ENCODE results near the gene RIN3.
"Not testable (repeated sequence)": the region's sequence is repeated elsewhere in the genome, so short reads cannot be mapped to it uniquely, and the experiment has no call there.

The RIN3 gene

DNA sequence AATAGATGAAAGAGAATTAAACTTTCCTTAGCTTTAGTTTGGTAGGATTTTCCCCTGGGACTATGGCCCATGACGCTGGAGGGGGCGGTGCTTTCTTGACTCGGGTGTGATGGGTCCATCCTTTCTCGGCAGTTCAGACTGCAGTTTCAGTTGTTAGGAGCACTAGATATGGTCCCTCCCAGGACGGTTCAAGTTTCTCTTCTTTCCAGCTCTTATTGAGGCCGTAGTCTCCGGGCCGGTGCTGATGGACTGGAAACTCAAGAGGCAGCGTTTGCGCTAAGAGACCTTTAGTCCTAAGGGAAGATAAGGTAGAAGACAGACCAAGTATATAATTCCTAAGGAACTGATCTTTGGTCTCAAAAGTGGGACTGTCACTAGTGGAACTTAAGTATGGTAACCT lies 111.2 kb downstream of the RIN3 start:
- DNase-seq (ENCODE audit: low read depth in 2 of 2) = no peak

DNA sequence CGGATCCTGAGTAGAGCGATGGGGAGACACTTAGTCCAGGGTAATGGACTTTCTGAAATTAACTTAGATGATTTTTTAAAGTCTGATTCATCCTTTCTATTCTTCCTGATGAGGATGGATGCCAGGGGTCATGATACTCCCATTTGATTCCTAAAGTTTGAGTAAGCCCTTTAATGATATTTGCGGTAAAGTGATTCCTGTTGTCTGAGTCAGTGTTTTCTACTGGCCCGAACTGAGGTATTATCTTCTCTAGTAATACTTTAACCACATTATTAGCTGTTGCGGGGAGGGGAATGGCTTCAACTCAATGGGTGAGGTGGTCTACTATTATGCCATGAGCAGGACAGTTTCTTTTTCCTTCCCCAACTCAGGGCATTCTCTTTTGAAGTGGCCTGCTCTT lies 111.6 kb downstream of the RIN3 start:
- peak; percentile 95 for DNase-seq (ENCODE audit: low read depth in 2 of 2)

DNA sequence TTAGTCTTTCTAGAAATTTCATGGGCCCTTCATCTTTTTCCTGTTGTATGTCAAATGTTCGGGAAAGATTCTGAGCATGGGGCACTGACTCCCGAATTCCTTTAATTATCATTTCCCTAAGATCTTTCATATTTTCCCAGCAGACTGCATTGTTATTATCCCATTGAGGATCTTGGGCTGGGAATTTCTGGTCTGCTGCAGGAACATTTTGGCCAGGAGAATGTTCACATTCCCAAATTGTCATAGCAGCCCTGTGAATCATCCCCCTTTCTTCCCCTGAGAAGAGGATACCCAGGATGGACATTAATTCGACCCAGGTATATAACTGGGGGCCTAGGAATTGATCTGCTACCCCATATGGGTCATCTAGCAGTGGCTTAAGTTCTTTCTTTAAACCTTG lies 112.5 kb downstream of the RIN3 start:
- no peak for DNase-seq (ENCODE audit: low read depth in 2 of 2)

DNA sequence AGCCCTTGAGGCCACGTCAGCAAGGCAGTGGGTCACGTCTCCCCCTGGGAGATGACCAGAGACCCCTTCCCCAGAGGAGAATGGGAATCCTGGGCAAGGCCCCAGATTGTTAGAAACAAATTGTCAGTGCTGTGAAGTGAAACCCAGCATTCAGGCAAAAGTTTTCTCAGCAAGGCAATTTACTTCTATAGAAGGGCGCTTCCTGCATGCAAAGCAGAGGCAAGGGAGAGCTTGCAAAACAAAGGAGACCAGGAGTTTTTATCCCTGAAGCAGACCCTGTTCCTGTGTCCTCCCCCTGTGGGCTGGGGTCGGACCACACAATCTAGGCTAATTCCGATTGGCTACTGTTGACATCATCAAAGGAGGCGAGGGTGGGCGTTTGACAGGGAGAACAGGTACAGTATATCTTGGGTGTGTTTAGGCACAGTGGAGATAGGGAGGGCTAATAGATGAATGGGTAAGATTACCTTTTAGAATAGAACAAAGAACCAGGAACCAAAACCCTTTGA lies 114.2 kb downstream of the RIN3 start:
- DNase-seq (ENCODE audit: low read depth in 2 of 2) = no peak

DNA sequence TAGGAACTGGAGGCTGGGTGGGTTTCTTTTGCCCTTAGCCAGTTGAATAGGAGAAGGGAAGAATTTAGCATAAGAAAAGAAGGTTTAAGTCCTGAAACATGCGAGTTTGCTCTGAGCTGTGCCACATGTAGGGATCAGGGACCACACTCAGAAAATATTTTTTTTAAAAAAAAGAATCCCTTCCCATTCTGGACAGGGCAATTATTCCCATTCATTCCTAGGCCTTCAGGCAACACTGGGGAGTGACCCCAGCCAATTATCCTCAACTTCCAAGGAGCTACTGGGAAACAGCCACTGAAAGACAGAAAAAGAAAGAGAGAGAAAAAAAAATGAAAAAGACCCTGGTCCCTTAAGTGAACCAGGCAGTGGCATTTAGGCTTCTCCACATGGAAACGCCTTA lies 115.1 kb downstream of the RIN3 start:
- no peak for DNase-seq (ENCODE audit: low read depth in 2 of 2)

DNA sequence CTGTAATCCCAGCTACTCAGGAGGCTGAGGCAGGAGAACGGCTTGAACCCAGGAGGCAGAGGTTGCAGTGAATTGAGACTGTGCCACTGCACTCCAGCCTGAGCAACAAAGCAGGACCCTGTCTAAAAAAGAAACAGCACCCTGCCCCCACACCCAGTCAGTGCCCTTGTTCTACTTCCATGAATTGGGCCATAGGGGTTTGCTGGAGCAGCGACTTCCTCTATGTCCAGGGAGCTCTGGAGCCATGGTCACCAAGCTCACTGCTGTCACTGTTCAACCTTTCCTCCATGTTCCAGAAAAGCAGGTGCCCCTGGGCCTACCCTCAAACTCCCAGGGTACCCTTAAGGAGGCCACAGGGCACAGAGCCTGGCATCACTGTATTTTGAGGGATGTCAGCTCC lies 116.8 kb downstream of the RIN3 start:
- DNase-seq (ENCODE audit: low read depth in 2 of 2) = no peak

DNA sequence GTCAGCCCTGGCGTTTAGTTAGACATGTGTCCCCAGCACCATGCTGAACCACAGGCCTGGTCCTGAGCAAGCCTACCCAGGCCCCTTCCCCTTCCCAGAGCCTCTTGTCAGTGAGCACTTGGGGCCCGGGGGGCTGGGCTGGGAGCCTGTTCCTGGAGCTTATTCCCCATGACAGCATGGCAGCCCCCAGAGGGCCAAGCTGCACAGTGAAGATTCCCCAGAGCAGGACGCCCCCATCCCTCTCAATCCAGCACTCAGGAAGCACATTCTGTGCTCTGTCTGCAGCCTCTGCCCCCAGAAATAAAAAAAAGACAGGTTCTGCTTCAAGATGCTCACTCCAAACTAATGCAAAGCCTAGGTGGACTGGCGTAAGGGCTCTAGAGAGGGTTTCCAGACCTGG lies 117.5 kb downstream of the RIN3 start:
- DNase-seq (ENCODE audit: low read depth in 2 of 2) = no peak

DNA sequence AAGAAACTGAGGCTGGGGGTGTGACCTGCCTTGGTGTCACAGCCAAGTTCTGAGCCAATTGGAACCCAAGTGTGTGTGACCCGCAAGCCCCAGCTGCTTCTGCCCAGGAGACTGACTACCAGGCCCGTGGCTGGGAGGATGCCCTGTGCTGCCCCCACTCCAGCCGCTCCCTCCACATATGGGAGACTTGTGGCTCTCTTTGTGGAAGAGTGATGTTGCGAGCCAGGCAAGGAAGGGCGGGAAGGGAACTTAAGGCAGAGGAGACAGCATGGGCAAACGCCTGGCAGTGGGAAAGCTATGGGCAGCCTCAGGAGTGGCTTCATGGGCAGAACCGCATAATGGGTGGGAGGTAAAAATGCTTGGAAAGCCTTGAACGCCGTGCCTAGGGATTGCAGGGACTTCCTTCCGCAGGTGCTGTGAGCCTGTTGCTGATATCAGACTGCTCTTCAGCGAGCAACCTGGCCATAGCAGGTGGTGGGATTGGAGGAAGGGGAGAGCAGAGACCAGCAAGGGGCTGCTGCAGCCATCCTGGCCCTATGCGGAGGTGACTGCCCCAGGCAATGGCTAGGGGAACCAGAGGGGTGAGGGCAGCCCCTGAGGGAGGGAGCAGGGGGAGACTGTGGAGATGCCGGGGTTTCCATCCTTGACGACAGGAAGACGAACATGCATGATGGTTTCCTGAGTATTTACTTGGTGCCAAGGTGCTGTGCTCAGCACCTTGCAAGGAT lies 119.1 kb downstream of the RIN3 start:
- DNase-seq (ENCODE audit: low read depth in 2 of 2) = no peak

DNA sequence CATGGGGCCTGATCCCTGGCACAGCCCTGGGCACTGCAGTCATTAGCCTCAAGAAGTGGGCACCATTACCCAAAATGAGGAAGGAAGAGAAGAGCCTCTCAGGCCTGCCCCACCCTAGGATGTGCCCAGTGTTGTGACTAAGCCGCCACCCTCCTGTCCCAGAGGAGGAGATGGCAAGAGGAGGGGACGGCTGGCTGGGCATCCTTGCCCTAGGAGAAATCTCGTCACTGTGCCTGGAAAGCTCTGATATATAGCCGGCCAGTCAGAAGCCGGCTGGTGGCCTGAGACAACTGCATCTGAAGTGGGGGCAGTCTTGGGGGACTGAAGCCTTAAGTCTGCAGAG lies 119.7 kb downstream of the RIN3 start:
- DNase-seq (ENCODE audit: low read depth in 2 of 2) = no peak

DNA sequence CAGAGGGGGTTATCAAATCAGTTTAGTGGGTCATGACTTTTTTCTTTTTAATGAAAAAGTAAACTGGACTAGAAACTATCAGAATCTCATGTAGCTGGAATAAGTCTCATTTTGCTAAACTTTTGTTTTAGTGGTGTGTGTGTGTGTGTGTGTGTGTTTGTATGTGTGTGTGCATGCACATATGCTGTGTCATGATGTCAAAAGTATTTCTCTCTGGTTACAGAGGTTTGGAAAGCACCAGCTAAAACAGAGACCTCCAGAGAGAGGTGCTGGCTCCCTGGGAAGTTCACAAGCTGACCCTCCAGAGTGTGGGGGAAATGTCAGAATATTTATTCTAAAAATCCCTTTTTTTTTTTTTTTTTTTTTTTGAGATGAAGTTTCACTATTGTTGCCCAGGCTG lies 120.1 kb downstream of the RIN3 start:
- DNase-seq (ENCODE audit: low read depth in 2 of 2) = no peak

DNA sequence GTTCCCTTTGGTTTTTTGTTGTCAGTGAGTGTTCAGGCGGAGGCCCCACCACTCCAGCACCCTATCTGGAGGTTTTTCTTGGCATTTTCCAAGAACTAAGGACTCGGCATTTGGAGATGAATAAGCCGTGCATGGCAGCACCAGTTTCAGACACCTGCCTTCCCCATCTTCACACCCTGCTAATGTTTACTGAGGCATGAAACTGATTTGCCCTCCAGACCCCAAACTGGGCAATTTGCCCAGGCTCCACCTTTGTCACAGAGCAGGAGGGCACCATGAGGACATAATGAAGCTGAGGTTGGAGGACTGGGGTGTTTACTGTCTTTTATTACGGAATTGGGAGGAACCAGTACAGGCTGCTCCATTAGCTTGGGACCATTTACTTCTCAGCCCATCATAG lies 121.5 kb downstream of the RIN3 start:
- DNase-seq (ENCODE audit: low read depth in 2 of 2) = no peak

DNA sequence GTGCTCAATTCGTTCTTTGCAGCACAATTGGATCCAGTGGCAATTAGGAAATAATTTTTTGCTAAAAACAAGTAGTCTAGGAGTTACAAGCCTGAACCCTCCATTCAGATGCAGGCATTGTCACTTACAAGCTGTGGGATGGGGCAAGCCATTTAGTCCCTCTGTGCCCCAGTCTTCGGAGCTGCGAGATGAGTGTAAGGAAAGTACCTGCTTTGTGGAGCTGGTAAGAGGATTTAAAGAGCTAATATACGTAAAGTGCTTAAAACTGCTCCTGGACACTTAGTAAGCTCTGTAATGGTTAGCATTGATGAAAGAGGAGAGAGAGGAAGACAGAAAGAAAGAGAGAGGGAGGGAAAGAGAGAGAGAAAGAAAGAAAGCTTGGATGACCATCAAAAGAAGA lies 122.3 kb downstream of the RIN3 start:
- no peak for DNase-seq (ENCODE audit: low read depth in 2 of 2)

DNA sequence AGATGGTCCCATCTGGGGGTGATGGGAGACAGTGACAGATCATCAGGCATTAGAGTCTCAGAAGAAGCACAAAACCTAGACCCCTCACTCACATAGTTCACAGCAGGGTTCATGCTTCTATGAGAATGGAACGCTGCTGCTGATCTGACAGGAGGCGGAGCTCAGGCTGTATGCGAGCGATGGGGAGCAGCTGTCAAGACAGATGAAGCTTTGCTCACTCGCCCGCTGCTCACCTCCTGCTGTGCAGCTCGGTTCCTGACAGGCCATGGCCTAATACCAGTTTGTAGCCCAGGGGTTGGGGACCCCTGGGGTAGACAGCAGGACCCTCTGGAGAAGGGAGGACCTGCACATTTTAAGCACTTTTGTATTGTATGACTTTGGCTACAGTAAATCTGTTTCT lies 123.6 kb downstream of the RIN3 start:
- DNase-seq (ENCODE audit: low read depth in 2 of 2) = no peak

DNA sequence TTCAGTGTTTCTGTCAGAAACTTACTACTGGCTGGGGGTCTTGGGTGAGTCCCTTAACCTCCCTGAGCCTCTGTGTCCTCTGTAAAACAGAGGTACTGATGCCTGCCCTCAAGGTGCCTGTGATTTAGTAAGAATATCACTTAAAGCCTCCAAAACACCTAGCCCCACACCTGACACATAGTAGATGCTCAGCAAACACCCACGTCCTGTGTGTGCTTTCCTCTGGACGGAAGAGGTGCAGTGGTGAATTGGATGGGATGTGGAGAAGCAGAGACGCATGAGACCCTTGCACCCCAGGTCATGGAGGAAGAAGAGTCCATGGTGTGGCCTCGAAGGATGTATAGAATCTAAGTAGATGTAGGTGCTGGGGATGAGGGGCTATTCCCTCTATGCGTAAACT lies 124.3 kb downstream of the RIN3 start:
- DNase-seq (ENCODE audit: low read depth in 2 of 2) = no peak

DNA sequence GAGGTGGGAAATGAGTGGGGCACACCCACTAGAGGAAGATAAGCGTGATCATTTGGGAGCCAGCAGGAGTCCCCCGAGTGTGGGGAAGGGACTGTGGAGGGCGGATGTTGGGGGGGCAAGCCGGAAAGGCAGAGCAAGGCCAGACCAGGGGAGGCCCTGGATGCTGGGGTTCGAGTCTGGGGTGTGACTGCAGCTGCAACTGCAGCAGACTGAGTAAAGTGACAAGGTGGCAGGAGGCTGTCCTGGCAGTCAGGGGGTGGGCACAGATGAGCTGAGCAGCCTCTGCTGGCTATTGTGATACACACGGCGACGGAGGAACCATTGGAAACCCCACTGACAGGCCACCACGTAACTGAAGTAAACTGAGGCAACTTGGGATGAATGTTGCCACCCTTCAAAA lies 124.7 kb downstream of the RIN3 start:
- no peak for DNase-seq (ENCODE audit: low read depth in 2 of 2)

DNA sequence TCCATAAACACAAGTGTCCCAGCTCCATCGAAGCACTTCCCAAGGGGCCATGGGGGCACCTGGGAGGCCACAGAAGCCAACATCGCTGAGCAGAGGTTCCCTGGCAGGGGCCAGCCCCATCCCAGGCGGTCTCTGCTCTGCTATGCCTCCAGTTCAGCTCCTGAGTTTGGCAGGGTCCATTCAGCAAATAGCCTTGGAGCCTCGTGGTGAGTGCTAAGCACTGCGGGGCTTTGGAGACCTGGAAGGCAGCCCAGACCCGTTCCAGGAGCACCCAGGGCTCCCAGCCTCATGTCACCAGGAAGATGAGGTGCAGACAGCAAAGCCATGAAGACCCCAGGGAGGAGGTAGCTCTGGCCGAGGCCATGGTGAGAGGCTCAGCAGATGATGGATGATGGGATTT lies 125.3 kb downstream of the RIN3 start:
- no peak for DNase-seq (ENCODE audit: low read depth in 2 of 2)

DNA sequence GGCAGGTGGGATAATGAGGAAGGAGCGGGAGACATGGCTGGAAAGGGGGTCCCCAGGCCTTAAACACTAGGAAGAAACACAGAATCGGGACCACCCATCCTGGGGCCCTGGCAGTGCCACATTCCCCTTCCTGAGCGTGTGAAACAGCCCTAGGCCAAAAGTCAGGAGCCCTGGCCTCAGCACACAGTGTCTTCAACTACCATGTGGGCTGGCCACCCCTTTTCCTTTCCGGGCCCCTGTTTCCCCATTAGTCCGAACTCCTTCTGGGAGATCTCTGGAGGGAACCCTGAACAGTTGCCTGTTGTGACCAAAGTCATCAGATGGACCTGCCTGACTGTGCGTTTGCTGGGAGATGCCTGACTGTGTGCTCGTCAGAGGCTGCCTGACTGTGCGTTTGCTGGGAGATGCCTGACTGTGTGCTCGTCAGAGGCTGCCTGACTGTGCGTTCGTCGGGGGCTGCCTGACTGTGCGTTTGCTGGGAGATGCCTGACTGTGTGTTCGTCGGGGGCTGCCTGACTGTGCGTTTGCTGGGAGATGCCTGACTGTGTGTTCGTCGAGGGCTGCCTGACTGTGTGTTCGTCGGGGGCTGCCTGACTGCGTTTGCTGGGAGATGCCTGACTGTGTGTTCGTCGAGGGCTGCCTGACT lies 126.0 kb downstream of the RIN3 start:
- not testable (repeated sequence) for DNase-seq (ENCODE audit: low read depth in 2 of 2)

DNA sequence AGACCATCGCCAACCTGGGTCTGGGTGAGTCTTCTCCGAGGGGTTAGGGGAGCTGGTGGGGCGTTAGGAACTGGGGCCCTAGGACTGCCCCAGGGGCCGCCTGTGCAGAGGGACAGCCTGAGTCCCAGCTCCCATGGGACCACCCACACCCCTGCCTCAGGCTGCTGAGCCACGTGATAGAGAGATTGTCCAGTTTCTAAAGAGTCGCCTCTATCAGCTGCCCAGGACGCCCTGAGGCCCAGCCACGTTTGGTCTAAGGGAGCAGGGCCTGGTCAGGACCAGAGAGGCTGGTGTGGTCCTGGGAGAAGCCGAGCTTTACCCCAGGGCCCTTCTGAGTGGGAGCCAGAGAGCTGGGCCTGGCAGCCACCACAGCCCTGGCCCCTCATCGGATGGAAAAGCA lies 127.7 kb downstream of the RIN3 start:
- DNase-seq (ENCODE audit: low read depth in 2 of 2) = no peak

DNA sequence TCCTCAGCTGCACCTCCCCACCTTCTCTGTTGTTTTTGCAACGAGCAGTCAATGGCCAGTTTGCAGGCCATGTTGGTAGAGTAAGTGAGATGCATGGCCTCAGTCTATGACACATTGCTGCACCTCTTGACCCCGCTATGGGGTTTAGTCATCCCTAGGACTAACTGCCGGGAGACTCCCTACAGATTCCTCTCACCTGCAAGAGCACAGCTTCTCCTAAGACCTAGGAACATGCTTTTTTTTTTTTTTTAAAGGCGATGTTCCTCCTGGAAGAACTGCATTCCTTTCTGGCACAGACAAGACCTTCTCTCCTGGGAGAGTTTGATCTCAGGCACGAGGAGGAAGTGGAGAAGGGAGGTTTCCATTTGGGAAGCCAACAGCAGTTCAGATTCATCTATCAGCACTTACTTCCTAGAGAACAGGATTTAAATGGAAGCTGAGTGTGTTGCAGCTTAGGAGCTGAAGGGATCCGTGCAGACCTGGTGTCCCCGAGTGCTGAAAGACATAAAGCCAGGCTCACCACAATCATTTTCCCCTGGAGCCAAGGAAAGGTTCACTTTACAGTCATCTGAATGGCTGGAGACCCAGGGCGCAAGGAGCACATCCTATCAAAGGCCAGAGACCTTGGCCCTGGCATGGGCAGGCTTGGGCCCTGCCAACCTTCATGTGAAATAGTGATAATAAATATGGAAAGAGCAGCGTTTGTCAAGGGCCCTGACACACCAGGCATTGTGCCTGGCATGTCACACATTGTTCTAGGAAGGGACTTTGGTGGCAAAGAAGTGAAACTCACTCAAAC lies 130.8 kb downstream of the RIN3 start:
- no peak for DNase-seq (ENCODE audit: low read depth in 2 of 2)

DNA sequence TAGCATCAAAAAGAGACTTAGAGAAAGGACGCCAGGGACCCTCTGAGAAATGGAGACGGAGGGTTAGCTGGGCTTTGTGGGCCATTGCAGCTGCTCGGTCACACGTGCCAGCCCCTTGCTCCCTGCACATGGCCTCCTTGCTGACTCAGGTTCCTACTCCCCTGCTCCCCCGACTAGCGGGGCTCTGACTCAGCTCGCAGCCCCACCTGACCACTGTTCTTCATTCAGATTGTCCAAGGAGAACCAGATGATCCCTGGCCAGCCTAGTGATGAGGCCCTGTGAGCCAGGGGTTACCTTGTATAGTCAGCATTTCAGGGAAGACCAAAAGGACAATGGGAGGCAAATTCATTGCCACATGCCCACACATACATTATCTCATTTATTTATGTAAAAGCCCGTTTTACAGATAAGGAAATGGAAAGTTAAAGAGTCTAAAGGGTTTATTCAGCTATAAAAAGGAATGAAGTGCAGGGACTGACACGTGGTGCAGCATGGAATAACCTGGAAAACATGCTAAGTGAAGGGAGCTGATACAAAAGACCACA lies 131.5 kb downstream of the RIN3 start:
- DNase-seq (ENCODE audit: low read depth in 2 of 2) = no peak

DNA sequence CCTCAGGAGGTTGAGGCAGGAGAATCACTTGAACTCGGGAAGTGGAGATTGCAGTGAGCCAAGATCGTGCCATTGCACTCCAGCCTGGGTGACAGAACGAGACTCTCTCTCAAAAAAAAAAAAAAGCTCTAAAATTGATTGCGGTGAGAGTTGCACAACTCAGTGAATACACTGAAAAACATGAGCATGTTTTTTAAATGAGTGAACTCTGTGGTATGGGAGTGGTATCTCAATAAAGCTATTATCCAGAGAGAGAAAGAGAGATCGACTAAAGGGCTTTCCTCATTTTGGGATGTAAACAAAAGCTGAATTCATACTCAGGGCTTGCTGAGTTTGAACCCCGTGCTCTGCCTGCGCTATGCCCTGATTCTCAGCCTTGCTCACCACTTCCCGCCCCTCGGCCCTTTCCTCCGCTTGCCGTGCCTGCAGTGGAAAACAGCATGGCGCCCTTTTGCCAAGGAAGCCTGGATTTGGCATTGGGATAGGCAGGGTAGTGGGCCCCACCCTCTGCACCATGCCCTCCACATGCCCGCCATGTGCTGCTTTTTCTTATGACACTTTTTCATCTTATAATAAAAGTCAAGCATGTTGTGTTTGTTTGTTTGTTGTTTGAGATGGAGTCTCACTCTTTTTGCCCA lies 132.4 kb downstream of the RIN3 start:
- DNase-seq (ENCODE audit: low read depth in 2 of 2) = peak; percentile 86 to 87
